Body of pancreas (tissue), 4 donors: ENCODE data around the gene FRAS1. TPM values are rescaled to one million over a fixed set of nuclear protein-coding genes. Genes with fewer than 3 reads are reported as not detected.

Experiments used
- ATAC-seq: fragments of 150-250 bp; one replicate; pipeline ENCODE4 v1.9.1; 2016
- DNase-seq, 4 donors: peaks; one replicate each; pipeline ENCODE4 v3.0.0-alpha.2; 2019
- H3K27ac ChIP-seq, 4 donors: fragments of 200-600 bp; sonication (generic); 1 replicate in 3 of 4; 2 replicates in 1 of 4; pipeline versions ENCODE4 v1.5.1 to v1.6.1; 2016 to 2019; ENCODE audit warnings: mild to moderate bottlenecking in 1 of 4, mixed read lengths in 1 of 4, moderate library complexity in 1 of 4
- H3K27me3 ChIP-seq, 2 donors: fragments of 200-600 bp; sonication (generic); one replicate each; pipeline ENCODE4 v1.6.0; 2016; ENCODE audit warnings: mild to moderate bottlenecking in 1 of 2
- H3K36me3 ChIP-seq, 2 donors: fragments of 200-600 bp; sonication (generic); replicated peaks in 1 of 2; 2 replicates each; pipeline ENCODE4 v1.5.1; 2016; ENCODE audit warnings: low read depth in 2 of 2; ENCODE audit not compliant: insufficient read depth in 1 of 2
- H3K4me1 ChIP-seq: fragments of 200-600 bp; sonication (generic); one replicate; pipeline ENCODE4 v1.6.0; 2016
- H3K4me3 ChIP-seq, 2 donors: fragments of 200-600 bp; sonication (generic); 1 replicate in 1 of 2; 2 replicates in 1 of 2; pipeline ENCODE4 v1.5.1; 2016 to 2019
- H3K9me3 ChIP-seq, 3 donors: fragments of 200-600 bp; sonication (generic); 1 replicate in 2 of 3; 2 replicates in 1 of 3; pipeline ENCODE4 v1.5.1; 2016
- POLR2A ChIP-seq, 3 donors: fragments of 450-650 bp; IDR thresholded peaks; one replicate each; pipeline ENCODE4 v1.6.1; 2016; ENCODE audit warnings: antibody characterized with exemption in 3 of 3, mild to moderate bottlenecking in 2 of 3
- WGBS, 2 donors: methylation state at CpG; one replicate each; pipeline ENCODE4 v1.1.5; 2017; 5-methylcytosine and 5-hydroxymethylcytosine counted together
- intact Hi-C: fragments of 100-400 bp; cut with DNase I; formaldehyde crosslinking; loops from one replicate; pipeline ENCODE4 v1.15.1; 2023
- total RNA-seq, 2 donors: library from RNA; depleted of rRNA; stranded (reverse); fragments of >200 nt; gene quantifications; one replicate each; pipeline ENCODE4 v1.1.0, GENCODE V29; 2016
- TF ChIP-seq, protein P1 (sequence below), 7 experiments: fragments of 450-650 bp in 4 of 7; fragments of 200-600 bp in 3 of 7; sonication (generic) in 3 of 7; IDR thresholded peaks; one replicate each; pipeline ENCODE4 v1.5.1; 2016 to 2019; ENCODE audit warnings: antibody characterized with exemption in 7 of 7

Gene FRAS1
- total RNA-seq, 2 donors from 2014 or later = 22.6 to 24.4 TPM

DNA sequence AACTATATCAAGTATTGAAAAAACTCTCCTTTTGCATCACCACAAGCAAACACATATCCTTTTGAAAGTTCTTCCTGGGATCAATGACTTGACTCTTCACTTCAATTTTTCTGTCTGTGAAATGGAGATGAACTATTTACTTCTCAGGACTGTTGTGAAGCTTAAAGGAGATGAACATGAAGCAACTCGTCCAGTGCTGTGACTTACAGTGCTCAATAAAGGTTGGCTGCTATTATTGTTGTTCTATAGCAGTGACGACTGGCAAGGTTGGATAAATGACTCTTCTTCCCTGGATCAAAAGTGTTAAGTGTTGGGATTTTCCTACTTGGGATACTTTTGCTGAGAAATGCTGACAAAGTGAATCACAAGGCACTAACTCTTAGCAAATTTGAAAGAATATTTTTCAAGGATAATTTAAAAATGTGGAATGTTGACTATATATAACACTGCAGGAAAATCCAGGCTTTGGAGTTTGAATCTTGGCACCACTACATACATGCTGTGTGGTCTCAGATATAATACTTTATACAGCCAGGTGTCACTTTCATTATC is 13.7 kb downstream of the FRAS1 start:
- no peaks in the 10 kb centered on the region for H3K36me3 ChIP-seq
- 66 to 67% methylated on average over 2 of the region's 2 CpGs for WGBS, 2 donors
- H3K27me3 ChIP-seq = no peaks in the 10 kb centered on the region
- no peak for TF ChIP-seq POLR2A (IDR thresholded peaks at IDR 0.05)
- TF ChIP-seq, protein P1, sequence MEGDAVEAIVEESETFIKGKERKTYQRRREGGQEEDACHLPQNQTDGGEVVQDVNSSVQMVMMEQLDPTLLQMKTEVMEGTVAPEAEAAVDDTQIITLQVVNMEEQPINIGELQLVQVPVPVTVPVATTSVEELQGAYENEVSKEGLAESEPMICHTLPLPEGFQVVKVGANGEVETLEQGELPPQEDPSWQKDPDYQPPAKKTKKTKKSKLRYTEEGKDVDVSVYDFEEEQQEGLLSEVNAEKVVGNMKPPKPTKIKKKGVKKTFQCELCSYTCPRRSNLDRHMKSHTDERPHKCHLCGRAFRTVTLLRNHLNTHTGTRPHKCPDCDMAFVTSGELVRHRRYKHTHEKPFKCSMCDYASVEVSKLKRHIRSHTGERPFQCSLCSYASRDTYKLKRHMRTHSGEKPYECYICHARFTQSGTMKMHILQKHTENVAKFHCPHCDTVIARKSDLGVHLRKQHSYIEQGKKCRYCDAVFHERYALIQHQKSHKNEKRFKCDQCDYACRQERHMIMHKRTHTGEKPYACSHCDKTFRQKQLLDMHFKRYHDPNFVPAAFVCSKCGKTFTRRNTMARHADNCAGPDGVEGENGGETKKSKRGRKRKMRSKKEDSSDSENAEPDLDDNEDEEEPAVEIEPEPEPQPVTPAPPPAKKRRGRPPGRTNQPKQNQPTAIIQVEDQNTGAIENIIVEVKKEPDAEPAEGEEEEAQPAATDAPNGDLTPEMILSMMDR (IDR thresholded peaks at IDR 0.05) = no peak
- H3K27ac ChIP-seq = no peak overlapping the region
- ATAC-seq = no peak
- intact Hi-C loops = no loop called here
- H3K4me1 ChIP-seq = no peaks in the 10 kb centered on the region
- H3K9me3 ChIP-seq = no peaks in the 10 kb centered on the region
- DNase-seq = no peak
- H3K4me3 ChIP-seq = no peak overlapping the region

DNA sequence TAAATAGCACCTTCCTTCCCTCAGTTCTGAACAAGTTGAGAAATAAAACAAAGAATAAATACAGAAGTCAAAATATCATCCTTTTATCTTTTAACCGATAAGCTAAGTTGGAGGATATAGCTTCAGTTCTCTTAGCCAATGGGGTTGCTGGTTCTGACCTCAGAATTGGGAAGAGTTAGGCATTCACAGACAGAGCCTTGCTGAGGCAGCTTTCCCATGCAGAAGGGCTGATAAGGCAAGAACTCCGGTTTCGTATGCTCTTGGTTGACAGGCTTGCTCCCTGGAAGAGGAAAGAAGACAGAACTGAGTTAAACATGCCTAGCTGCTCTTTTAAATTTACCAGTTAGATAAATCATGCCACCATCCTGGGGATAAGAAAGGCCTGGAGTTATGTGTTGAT is 17.6 kb downstream of the FRAS1 start:
- 63 to 70% methylated on average over 3 of the region's 3 CpGs for WGBS, 2 donors
- no peak overlapping the region for H3K4me3 ChIP-seq
- H3K9me3 ChIP-seq = no peaks in the 10 kb centered on the region
- TF ChIP-seq POLR2A (IDR thresholded peaks at IDR 0.05) = no peak
- TF ChIP-seq, protein P1 (IDR thresholded peaks at IDR 0.05) = no peak
- intact Hi-C loops = no loop called here
- H3K36me3 ChIP-seq = no peaks in the 10 kb centered on the region
- ATAC-seq (no peak), DNase-seq (no peak)
- no peaks in the 10 kb centered on the region for H3K4me1 ChIP-seq
- H3K27ac ChIP-seq = no peak overlapping the region
- no peaks in the 10 kb centered on the region for H3K27me3 ChIP-seq

DNA sequence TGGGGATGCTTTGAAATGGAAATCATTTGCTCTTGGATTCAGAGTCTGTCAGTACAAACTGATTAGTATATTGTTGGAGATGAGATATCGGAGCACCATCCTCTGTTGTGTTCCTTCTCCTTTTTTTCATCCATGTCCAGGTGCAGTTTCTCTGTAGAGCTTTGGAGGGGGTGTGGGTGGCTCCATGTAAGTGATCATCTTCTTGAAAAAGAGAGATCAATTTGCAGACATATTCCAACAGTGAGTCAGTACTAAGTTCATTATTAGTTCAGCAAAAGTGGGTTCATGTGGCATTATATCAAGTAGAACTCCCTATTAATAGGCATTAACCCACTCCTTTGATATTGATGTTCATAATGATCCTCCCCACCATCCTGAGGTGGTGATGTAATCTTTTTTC is 18.9 kb downstream of the FRAS1 start:
- H3K9me3 ChIP-seq = no peaks in the 10 kb centered on the region
- 87 to 95% methylated on average over 1 of the region's 1 CpG for WGBS, 2 donors
- H3K27me3 ChIP-seq = no peaks in the 10 kb centered on the region
- no peaks in the 10 kb centered on the region for H3K4me1 ChIP-seq
- intact Hi-C loops = no loop called here
- H3K36me3 ChIP-seq = no peaks in the 10 kb centered on the region
- DNase-seq = no peak
- H3K27ac ChIP-seq = no peak overlapping the region
- TF ChIP-seq, protein P1 (IDR thresholded peaks at IDR 0.05) = no peak
- TF ChIP-seq POLR2A (IDR thresholded peaks at IDR 0.05) = no peak
- H3K4me3 ChIP-seq = no peak overlapping the region
- ATAC-seq = no peak

DNA sequence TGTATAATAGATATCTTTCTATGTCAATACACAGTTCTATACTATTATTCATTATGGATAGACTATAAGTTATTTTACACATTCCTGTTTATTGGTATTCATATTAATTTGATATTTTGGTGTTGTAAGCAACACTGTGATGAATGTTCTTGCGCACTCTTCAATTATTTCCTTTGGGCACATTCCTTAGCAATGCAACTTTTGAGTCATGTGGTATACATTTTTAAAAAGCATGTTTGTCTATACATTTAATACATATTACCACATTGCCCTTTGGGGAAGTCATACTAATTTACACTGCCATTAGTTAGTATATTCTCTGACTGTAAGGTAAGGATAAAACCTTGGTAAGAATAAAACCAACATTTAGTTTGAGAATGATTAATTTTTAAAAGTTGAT is 21.0 kb downstream of the FRAS1 start:
- DNase-seq (no peak), ATAC-seq (no peak)
- WGBS, 2 donors = 96 to 100% methylated on average over 1 of the region's 1 CpG
- H3K27me3 ChIP-seq = no peaks in the 10 kb centered on the region
- H3K4me3 ChIP-seq = no peak overlapping the region
- no peak overlapping the region for H3K27ac ChIP-seq
- no peaks in the 10 kb centered on the region for H3K36me3 ChIP-seq
- TF ChIP-seq POLR2A (IDR thresholded peaks at IDR 0.05) = no peak
- TF ChIP-seq, protein P1 (IDR thresholded peaks at IDR 0.05) = no peak
- H3K9me3 ChIP-seq = no peaks in the 10 kb centered on the region
- intact Hi-C loops = no loop called here
- H3K4me1 ChIP-seq = no peaks in the 10 kb centered on the region

DNA sequence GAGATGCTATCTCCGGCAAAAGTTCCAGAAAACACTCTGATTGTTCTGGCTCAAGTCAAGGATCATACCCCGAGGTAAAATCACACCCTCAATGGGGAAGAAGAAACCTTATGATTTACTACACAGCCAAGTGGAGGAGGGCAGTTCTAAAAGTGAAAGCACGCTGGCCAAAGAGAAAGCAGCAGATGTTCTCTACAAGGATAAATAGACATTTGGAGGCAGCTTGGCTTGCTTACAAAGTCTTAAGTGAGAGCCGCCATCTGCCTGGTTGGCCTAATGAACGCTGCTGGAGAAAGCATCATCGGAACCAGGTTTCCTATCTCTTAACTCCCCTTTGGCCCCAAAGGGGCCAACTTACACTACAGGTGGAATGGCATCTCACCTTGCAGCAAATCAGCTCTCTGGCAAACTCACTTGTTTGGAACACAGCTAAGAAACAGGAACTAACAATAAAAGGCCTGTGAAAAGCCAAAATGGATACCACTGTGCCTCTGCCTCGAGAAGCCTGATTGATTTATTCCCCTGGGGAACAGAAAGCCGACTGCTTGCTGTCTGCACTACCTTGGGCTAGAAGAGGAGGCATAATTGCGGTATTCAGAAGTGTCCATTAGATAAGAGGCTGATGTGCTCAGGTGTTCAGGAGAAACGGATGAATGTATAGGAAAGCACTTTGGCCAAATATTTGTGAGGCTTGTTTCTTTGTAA is 22.8 kb downstream of the FRAS1 start:
- intact Hi-C loops = no loop called here
- Histone ChIP-seq H3K27me3 (no peaks in the 10 kb centered on the region), H3K4me1 (no peaks in the 10 kb centered on the region), H3K4me3 (no peak overlapping the region), H3K27ac (no peak overlapping the region), H3K36me3 (no peaks in the 10 kb centered on the region), H3K9me3 (no peaks in the 10 kb centered on the region)
- DNase-seq (peak in 1 of 4 donors; percentile 6), ATAC-seq (no peak)
- TF ChIP-seq POLR2A (IDR thresholded peaks at IDR 0.05) = no peak
- TF ChIP-seq, protein P1 (IDR thresholded peaks at IDR 0.05) = no peak
- WGBS, 2 donors = 55 to 62% methylated on average over 10 of the region's 10 CpGs
